WTC11 (cell line): Measurements from ENCODE around the gene VEGFC.

Source experiments
- ATF2 ChIP-seq: sonication (generic); formaldehyde crosslinking; IDR thresholded peaks from 2 replicates; pipeline ENCODE4 v1.8.1; 2022; ENCODE audit warnings: low read depth, missing genetic modification reagents, borderline replicate concordance
- ATF6 ChIP-seq: sonication (generic); formaldehyde crosslinking; IDR thresholded peaks from 2 replicates; pipeline ENCODE4 v1.8.1; 2023; ENCODE audit warnings: mild to moderate bottlenecking, missing genetic modification reagents
- GABPB1 ChIP-seq: sonication (generic); formaldehyde crosslinking; IDR thresholded peaks from 2 replicates; pipeline ENCODE4 v1.8.1; 2023; ENCODE audit warnings: mild to moderate bottlenecking, missing genetic modification reagents
- JUN ChIP-seq: sonication (generic); formaldehyde crosslinking; IDR thresholded peaks from 2 replicates; pipeline ENCODE4 v1.8.0; 2023; ENCODE audit warnings: mild to moderate bottlenecking, missing genetic modification reagents
- SMAD3 ChIP-seq: sonication (generic); formaldehyde crosslinking; IDR thresholded peaks from 2 replicates; pipeline ENCODE4 v1.8.0; 2022; ENCODE audit warnings: missing genetic modification reagents, mild to moderate bottlenecking, borderline replicate concordance
- SP1 ChIP-seq: sonication (generic); formaldehyde crosslinking; conservative IDR thresholded peaks from 2 replicates; pipeline ENCODE4 v1.8.1; 2022; ENCODE audit warnings: missing genetic modification reagents
- TEAD4 ChIP-seq: sonication (generic); formaldehyde crosslinking; IDR thresholded peaks from 2 replicates; pipeline ENCODE4 v1.8.0; 2022; ENCODE audit warnings: mild to moderate bottlenecking, missing genetic modification reagents
- ZBTB21 ChIP-seq: sonication (generic); formaldehyde crosslinking; IDR thresholded peaks from 2 replicates; pipeline ENCODE4 v1.8.1; 2023; ENCODE audit warnings: mild to moderate bottlenecking, missing genetic modification reagents, borderline replicate concordance
- ZSCAN18 ChIP-seq: fragments of 250-450 bp; sonication (Bioruptor Pico); IDR thresholded peaks from 2 replicates; pipeline ENCODE4 v2.1.2; 2022; ENCODE audit warnings: mild to moderate bottlenecking, moderate library complexity
- TF ChIP-seq, protein P1 (sequence below): fragments of 200-600 bp; IDR thresholded peaks from 2 replicates; pipeline ENCODE4 v1.8.0; 2022; ENCODE audit warnings: antibody characterized with exemption

GRCh38 chr4:176741253-176741652 is 51.5 kb downstream of the VEGFC start:
- TF ChIP-seq, protein P1, sequence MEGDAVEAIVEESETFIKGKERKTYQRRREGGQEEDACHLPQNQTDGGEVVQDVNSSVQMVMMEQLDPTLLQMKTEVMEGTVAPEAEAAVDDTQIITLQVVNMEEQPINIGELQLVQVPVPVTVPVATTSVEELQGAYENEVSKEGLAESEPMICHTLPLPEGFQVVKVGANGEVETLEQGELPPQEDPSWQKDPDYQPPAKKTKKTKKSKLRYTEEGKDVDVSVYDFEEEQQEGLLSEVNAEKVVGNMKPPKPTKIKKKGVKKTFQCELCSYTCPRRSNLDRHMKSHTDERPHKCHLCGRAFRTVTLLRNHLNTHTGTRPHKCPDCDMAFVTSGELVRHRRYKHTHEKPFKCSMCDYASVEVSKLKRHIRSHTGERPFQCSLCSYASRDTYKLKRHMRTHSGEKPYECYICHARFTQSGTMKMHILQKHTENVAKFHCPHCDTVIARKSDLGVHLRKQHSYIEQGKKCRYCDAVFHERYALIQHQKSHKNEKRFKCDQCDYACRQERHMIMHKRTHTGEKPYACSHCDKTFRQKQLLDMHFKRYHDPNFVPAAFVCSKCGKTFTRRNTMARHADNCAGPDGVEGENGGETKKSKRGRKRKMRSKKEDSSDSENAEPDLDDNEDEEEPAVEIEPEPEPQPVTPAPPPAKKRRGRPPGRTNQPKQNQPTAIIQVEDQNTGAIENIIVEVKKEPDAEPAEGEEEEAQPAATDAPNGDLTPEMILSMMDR, result no peak
- no peak for TF ChIP-seq SMAD3 (CRISPR knock-in tag)
- no peak for TF ChIP-seq TEAD4 (CRISPR knock-in tag)
- no peak for TF ChIP-seq GABPB1 (CRISPR knock-in tag)
- TF ChIP-seq JUN (CRISPR knock-in tag), result no peak
- TF ChIP-seq ATF2 (CRISPR knock-in tag), result no peak
- TF ChIP-seq SP1 (CRISPR knock-in tag), result no peak
- TF ChIP-seq ZSCAN18, result no peak
- TF ChIP-seq ZBTB21, result no peak
- no peak for TF ChIP-seq ATF6 (CRISPR knock-in tag)
